Central memory CD8-positive, alpha-beta T cell (primary cell): ENCODE measurements around the gene CGB3.
"Not testable (repeated sequence)": the region's sequence is repeated elsewhere in the genome, so short reads cannot be mapped to it uniquely, and the experiment has no call there.

Experiments
- ATAC-seq: fragments of 150-1000 bp; cut with Tn5 transposase; replicated peaks from 2 replicates; pipeline ENCODE4 v1.10.0; 2022; ENCODE audit warnings: mild to moderate bottlenecking, moderate FRiP score, moderate number of reproducible peaks; ENCODE audit not compliant: poor library complexity, severe bottlenecking; ENCODE audit errors: extremely low read depth
- DNase-seq, 2 donors: peaks; one replicate each; pipeline ENCODE4 v3.0.0; 2021; ENCODE audit warnings: low spot score in 2 of 2
- H3K27ac Mint-ChIP-seq: one replicate; pipeline ENCODE4 v1.8.0; 2022; ENCODE audit warnings: low read depth, mild to moderate bottlenecking, moderate library complexity, mixed read lengths
- H3K27me3 Mint-ChIP-seq: one replicate; pipeline ENCODE4 v1.8.0; 2022; ENCODE audit warnings: mixed read lengths
- H3K36me3 Mint-ChIP-seq: one replicate; pipeline ENCODE4 v1.8.0; 2022; ENCODE audit warnings: mild to moderate bottlenecking, moderate library complexity, mixed read lengths; ENCODE audit not compliant: insufficient read depth
- H3K4me1 Mint-ChIP-seq: one replicate; pipeline ENCODE4 v1.8.0; 2022; ENCODE audit warnings: mixed read lengths
- H3K4me3 Mint-ChIP-seq: one replicate; pipeline ENCODE4 v1.8.0; 2022; ENCODE audit warnings: mild to moderate bottlenecking, moderate library complexity, mixed read lengths
- H3K9me3 Mint-ChIP-seq: one replicate; pipeline ENCODE4 v1.8.0; 2022; ENCODE audit warnings: mixed read lengths

The CGB3 gene

DNA sequence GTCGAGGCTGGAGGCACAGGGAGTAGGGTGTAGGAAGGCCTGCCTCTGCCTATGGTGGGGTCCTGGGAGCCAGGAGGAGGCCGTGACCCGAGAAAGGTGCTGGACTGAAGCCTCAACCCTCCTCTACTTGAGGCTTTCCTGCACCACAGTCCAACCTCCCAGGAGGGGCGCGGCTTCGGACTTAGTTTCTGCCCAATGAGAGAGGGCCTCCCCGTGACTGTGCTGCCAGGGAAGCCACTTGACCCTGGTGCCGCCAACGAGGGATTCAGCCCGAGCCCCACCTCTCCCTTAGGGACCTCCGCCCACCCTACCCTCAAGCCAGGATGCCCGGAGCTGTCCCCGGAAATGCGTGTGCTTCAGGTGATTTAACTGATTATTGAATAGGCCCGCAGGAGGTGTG lies at the start of gene CGB3:
Gene CGB3 (minus strand): TSS at position 101 of the 400 bp plus-strand sequence. CDS start 362 bp downstream, outside the sequence.
- not testable (repeated sequence) for H3K36me3 Mint-ChIP-seq, H3K27me3 Mint-ChIP-seq

DNA sequence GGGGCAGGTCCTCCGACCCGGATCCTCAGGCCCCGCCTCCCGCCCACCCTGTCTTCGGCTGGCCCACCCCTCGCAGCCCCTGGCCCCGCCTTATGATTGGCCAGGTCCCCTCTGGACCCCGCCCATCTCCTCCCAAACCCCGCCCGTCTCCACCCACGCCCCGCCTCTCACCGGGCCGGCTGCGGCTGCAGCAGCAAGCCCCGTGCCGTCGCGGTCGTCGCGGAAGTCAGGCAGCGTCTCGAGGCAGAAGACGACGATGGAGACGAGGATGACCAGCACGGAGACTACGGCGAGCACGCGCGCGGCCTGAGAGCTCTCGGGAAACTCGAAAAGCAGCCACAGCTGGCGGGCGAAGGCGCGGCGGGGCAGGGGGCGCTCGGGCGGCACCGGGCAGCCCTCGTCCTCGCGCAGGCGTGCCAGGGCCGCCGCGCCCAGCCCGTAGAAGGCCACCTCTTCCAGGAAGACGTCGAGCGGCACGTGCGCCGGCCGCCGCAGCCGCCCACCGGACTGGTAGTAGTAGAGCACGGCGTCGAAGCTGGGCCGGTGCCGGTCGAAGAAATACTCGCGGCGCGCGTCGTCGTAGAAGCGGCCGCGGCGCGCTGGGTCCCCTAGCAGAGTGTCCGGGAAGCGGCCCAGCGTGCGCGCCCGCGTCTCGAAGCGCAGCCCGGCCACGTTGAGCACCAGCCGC lies 47.9 kb upstream of the CGB3 start:
- Mint-ChIP-seq H3K36me3 (peaks cover 4% of the 10 kb centered on the region), H3K27me3 (peaks cover 79% of the 10 kb centered on the region)
- no peak for DNase-seq

More for the DNA sequence above, at the start of gene CGB3:
- DNase-seq, ATAC-seq, H3K27ac Mint-ChIP-seq, H3K9me3 Mint-ChIP-seq, H3K4me3 Mint-ChIP-seq: not testable (repeated sequence)
- H3K4me1 Mint-ChIP-seq: peaks cover 15% of the 10 kb centered on the region

DNA sequence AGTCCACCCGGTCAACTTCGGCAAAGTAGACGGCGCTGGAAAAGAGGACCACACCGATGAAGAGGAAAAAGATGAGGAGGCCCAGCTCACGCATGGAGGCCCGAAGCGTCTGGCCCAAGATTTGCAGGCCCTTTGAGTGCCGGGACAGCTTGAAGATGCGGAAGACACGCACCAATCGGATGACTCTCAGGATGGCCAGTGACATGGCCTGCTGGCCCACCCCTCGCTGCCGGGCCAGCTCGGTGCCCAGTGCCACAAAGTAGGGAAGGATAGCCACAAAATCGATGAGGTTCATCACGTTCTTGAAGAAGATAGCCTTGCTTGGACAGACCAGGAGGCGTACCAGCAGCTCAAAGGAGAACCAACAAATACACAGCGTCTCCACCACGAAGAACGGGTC lies 46.3 kb upstream of the CGB3 start:
- Mint-ChIP-seq H3K27me3 (peaks cover 83% of the 10 kb centered on the region), H3K4me1 (peaks cover 16% of the 10 kb centered on the region), H3K36me3 (peaks cover 2% of the 10 kb centered on the region), H3K27ac (no peak overlapping the region), H3K4me3 (no peak overlapping the region), H3K9me3 (no peaks in the 10 kb centered on the region)
- DNase-seq (no peak), ATAC-seq (no peak)

More for the DNA sequence above, 47.9 kb upstream of the CGB3 start:
- Mint-ChIP-seq H3K27ac (no peak overlapping the region), H3K9me3 (no peaks in the 10 kb centered on the region), H3K4me1 (peaks cover 17% of the 10 kb centered on the region), H3K4me3 (no peak overlapping the region)
- no peak for ATAC-seq

DNA sequence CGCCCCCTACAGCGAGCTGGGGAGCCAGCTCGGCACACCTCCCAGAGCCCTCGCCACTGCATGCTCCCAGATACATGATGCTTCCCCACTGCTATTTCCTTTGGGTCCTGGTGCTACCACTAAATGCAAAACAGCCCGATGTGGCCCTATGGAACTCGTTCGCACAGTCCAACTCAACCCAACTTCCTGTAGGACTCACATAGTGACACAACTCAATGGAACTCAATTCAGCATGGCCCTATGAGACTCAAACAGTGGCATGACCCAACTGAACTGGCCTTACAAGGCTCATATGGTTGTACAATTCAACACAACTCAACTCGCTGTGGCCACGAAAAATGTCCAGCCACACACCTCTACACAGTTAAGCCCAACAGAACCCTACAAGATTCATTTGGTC lies 44.9 kb upstream of the CGB3 start:
- H3K36me3 Mint-ChIP-seq: peaks cover 2% of the 10 kb centered on the region
- ATAC-seq (no peak), DNase-seq (no peak)
- no peak overlapping the region for H3K4me3 Mint-ChIP-seq
- H3K27ac Mint-ChIP-seq: no peak overlapping the region
- H3K4me1 Mint-ChIP-seq: peaks cover 12% of the 10 kb centered on the region
- peaks cover 75% of the 10 kb centered on the region for H3K27me3 Mint-ChIP-seq
- no peaks in the 10 kb centered on the region for H3K9me3 Mint-ChIP-seq

DNA sequence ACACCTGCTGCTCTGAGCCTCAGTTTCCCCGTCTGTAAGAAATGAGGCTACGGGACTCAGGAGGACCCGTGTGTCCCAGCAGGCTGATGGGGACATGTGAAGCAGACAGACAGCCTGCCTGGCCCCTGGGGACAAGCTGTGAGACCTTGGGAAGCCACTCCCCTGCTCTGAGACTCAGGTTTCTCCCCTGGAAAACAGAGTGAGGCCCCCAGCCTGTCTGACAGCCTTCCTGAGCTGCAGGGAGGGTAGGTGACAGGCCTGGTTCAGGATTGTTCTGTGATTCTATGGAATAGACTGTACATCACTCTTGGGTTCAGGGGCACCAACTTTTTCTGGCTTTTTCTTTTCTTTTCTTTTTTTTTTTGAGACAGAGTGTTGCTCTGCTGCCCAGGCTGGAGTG lies 43.4 kb upstream of the CGB3 start:
- ATAC-seq (no peak), DNase-seq (no peak)
- Mint-ChIP-seq H3K9me3 (no peaks in the 10 kb centered on the region), H3K27me3 (peaks cover 60% of the 10 kb centered on the region), H3K4me1 (peaks cover under 1% of the 10 kb centered on the region), H3K27ac (no peak overlapping the region), H3K36me3 (no peaks in the 10 kb centered on the region), H3K4me3 (no peak overlapping the region)

DNA sequence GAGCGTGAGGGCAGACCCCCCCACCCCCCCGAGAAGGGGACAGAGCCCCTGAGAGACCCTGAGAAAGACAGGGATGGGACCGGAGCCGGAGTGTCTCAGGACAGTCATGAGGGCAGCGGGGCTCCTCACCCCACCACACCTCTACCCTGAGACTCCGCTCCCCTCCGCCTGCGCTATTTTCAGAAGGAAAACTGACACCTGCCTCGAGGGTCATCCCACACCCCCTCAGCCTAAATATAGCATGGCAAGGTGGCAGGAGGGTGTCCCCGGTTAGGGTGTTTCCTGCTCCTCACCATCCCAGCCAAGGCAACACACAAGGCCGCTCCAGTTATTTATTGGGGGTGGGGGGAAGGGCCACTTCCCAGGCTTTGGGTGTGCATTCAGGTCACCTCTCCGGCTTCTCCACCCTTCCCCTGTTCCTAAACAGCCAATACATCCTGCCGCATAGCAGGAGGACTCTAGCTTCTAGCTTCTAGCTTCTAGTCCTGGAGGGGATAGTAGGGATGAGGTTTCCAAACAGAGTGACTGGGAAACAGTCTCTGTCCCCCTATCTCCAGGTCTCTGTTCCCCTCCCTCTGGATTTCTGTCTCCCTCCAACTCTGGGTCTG lies 41.9 kb upstream of the CGB3 start:
- H3K9me3 Mint-ChIP-seq: no peaks in the 10 kb centered on the region
- no peaks in the 10 kb centered on the region for H3K4me1 Mint-ChIP-seq
- ATAC-seq (no peak), DNase-seq (no peak)
- H3K27ac Mint-ChIP-seq: no peak overlapping the region
- no peak overlapping the region for H3K4me3 Mint-ChIP-seq
- H3K27me3 Mint-ChIP-seq: peaks cover 64% of the 10 kb centered on the region
- no peaks in the 10 kb centered on the region for H3K36me3 Mint-ChIP-seq

DNA sequence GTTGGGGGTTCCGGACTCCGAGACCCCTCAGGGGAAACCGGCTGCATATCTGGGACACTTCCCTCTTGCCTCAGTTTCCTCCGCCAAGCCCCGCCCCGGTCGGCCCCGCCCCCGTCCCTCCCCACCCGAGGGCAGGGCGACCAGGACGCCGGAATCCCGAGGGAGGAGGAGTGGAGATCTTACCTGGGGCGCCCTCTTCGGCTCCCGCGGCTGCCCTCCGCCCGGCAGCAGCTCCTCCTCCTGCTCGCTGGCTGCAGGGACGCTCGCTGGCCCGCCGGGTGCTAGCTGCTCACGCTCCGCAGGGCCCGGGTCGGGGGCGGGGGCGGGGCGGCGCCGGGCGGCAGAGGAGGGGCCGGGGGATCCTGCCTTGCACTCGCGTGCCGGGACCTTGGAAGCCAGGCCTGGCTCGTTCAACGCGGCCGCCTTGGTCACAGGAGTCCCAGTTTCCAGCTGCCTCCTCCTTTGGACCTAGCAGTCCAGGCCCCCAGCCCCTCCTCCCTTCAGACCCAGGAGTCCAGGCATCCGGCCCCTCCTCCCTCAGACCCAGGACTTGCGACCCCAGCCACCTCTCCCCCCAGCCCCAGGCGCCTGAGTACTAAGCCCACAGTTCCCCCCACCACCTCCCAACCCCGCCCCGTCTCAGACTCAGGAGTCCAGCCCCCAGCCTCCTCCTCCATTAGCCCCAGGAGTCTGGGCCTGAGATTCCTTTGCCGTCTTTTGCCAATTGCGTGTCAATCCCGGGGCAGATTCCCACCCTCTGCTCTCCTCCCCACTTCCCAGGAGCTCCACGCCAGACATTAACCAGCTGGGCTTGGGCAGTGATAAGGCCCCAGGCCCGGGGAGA lies 40.9 kb upstream of the CGB3 start, which contains the start of gene NTF4:
Gene NTF4 (minus strand): TSS at position 51 of the 844 bp plus-strand sequence. CDS start 2,821 bp downstream, outside the sequence.
- no peaks in the 10 kb centered on the region for H3K9me3 Mint-ChIP-seq
- ATAC-seq (no peak), DNase-seq (no peak)
- H3K27me3 Mint-ChIP-seq: peaks cover 64% of the 10 kb centered on the region
- H3K4me3 Mint-ChIP-seq: no peak within 1 kb of the TSS
- H3K36me3 Mint-ChIP-seq: no peaks in the 10 kb centered on the region
- H3K27ac Mint-ChIP-seq: no peak within 1 kb of the TSS
- no peaks in the 10 kb centered on the region for H3K4me1 Mint-ChIP-seq

DNA sequence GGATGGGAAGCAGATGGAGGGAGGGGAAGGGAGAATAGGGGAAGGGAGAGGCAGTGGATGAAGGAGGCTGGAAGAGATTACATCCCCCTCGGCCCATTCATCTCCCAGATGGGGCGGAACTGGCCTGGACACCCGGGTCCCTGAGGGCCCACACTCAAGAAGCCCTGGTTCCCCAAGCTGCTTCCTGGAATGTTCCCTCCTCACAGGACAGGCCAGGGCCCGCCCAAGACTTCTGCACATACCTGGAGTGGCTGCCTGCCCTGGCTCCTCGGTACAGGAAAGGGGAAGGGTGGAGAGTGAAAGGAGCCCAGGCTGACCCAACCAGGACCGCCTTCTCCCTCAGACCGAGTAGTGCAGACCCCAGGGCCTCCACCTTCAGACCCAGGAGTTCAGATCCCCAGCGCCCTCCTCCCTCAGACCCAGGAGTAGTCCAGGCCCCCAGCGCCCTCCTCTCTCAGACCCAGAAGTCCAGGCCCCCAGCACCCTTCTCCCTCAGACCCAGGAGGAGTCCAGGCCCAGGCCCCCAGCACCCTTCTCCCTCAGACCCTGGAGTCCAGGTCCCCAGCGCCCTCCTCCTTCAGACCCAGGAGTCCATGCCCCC lies 40.0 kb upstream of the CGB3 start:
- Mint-ChIP-seq H3K4me3 (no peak overlapping the region), H3K9me3 (no peaks in the 10 kb centered on the region), H3K4me1 (no peaks in the 10 kb centered on the region), H3K27me3 (peaks cover 59% of the 10 kb centered on the region), H3K27ac (no peak overlapping the region), H3K36me3 (no peaks in the 10 kb centered on the region)
- DNase-seq: no peak
- no peak for ATAC-seq

DNA sequence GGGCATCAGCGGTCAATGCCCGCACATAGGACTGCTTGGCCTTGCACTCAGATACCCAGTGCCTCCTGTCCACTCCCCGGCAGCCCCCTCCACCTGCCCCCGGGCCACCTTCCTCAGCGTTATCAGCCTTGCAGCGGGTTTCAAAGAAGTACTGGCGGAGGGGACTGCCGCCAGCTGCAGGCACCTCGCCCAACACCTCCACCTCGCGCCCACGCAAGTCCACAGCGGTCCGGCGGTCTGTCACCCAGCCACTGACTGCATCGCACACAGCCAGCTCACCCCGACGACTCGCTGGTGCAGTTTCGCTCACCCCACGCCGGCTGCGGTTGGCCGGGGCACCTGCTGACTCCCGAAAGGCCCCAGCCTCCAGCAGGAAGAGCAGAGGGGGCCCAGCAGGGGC lies 37.3 kb upstream of the CGB3 start:
- DNase-seq: no peak
- no peak for ATAC-seq
- H3K9me3 Mint-ChIP-seq: no peaks in the 10 kb centered on the region
- H3K36me3 Mint-ChIP-seq: no peaks in the 10 kb centered on the region
- H3K4me3 Mint-ChIP-seq: no peak overlapping the region
- peaks cover 65% of the 10 kb centered on the region for H3K27me3 Mint-ChIP-seq
- peaks cover 17% of the 10 kb centered on the region for H3K4me1 Mint-ChIP-seq
- no peak overlapping the region for H3K27ac Mint-ChIP-seq

DNA sequence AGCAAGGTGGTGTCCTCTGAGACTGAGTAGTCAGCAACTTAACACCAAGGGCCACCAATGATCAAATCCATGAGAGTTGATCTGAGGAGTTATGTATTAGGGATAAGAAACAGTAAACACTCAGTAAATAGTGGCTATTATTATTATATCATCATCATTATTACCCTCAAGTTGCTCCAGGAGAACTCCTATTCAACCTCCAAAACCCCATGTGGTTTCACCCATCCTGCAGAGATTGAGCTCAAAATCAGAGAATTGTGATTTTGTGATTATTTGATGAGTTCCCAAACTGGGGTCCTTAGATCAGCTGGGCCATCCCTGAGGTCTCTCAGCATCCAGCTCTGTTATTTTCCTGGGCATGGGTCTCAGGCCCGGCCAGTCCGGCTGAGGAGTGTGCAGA lies 36.9 kb upstream of the CGB3 start:
- Mint-ChIP-seq H3K27ac (no peak overlapping the region), H3K27me3 (peaks cover 63% of the 10 kb centered on the region), H3K4me3 (no peak overlapping the region), H3K9me3 (no peaks in the 10 kb centered on the region), H3K36me3 (no peaks in the 10 kb centered on the region), H3K4me1 (peaks cover 21% of the 10 kb centered on the region)
- DNase-seq (no peak), ATAC-seq (no peak)

DNA sequence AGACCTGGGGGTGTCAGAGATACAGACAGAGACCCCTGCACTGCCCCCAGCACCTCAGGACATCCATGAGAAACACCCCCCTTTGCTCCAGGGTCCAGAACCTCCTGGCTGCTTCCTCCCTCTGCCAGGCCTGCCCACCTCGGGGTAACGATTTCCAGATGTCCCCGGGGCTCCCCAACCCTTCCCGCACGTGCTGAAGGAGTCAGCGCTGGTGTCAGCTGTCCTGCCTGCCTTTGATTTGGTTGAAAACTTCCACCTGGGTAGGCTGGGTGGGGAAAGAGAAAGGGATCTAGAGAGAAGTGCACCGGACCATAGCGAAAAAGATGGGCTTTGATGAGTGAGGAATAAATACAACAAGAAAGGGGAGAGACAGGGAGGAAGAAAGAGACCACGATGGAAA lies 34.9 kb upstream of the CGB3 start:
- no peaks in the 10 kb centered on the region for H3K36me3 Mint-ChIP-seq
- peaks cover 52% of the 10 kb centered on the region for H3K27me3 Mint-ChIP-seq
- H3K27ac Mint-ChIP-seq: no peak overlapping the region
- no peak for ATAC-seq
- no peak overlapping the region for H3K4me3 Mint-ChIP-seq
- no peak for DNase-seq
- H3K4me1 Mint-ChIP-seq: peaks cover 22% of the 10 kb centered on the region
- H3K9me3 Mint-ChIP-seq: no peaks in the 10 kb centered on the region

DNA sequence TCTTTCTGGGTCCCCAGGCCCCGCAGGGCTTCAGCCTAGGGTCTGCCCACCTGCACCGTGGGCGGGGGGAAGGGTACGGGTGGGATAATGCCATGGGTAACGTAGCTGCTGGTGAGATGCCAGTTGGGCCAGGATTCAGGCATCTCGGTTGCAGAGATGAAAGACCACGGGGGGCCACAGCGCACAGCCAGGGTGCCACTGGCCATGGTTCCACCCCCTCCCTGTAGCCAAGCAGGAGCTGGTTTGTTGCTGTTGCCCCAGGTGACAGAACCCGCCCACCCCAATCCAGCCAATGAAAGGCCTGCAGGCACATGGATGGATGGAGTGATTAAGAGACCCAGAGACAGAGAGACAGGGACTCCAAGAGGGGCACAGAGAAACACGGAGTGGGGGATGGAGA lies 34.4 kb upstream of the CGB3 start:
- peaks cover 52% of the 10 kb centered on the region for H3K27me3 Mint-ChIP-seq
- H3K4me3 Mint-ChIP-seq: peak overlapping the region; percentile 79
- no peak overlapping the region for H3K27ac Mint-ChIP-seq
- peaks cover 22% of the 10 kb centered on the region for H3K4me1 Mint-ChIP-seq
- DNase-seq (no peak), ATAC-seq (no peak)
- H3K36me3 Mint-ChIP-seq: peaks cover 1% of the 10 kb centered on the region
- H3K9me3 Mint-ChIP-seq: no peaks in the 10 kb centered on the region
